ENCODE data around the gene PTPRM. TPM values are rescaled to one million over a fixed set of nuclear protein-coding genes. Genes with fewer than 3 reads are reported as not detected.

PTPRM gene
- total and polyA plus RNA-seq, 2 experiments from 2014 or later: 1.6 to 5.3 TPM

GRCh38 chr18:8439055-8439454 lies 871.9 kb downstream of the PTPRM start:
- Mint-ChIP-seq H3K4me1 (no peaks in the 10 kb centered on the region; the same call in 2 of the 3 replicates), H3K36me3 (ENCODE audit: low read depth) (peaks cover 11% of the 10 kb centered on the region; the same call in 2 of the 3 replicates), H3K27me3 (ENCODE audit: insufficient read depth, low read depth, poor library complexity) (peaks cover 3% of the 10 kb centered on the region), H3K4me3 (no peak overlapping the region), H3K27ac (no peak overlapping the region), H3K9me3 (peaks cover 30% of the 10 kb centered on the region)
- H3K36me3 ChIP-seq (ENCODE audit: insufficient read depth): no peaks in the 10 kb centered on the region
- DNase-seq (ENCODE audit: low spot score) (no peak), ATAC-seq (no peak)
- no peaks in the 10 kb centered on the region for H4K20me1 ChIP-seq (replicated peaks; ENCODE audit: insufficient read depth)
- no peaks in the 10 kb centered on the region for H3K4me1 ChIP-seq (ENCODE audit: insufficient read depth)
- no peaks in the 10 kb centered on the region for H3K79me2 ChIP-seq (replicated peaks; ENCODE audit: insufficient read depth)
- H3K4me2 ChIP-seq: no peak overlapping the region
- no peaks in the 10 kb centered on the region for H3K9me2 ChIP-seq (ENCODE audit: insufficient read depth)
- H3K4me3 ChIP-seq: no peak overlapping the region
- H2AFZ ChIP-seq: no peak overlapping the region
- no peak overlapping the region for H3K27ac ChIP-seq (ENCODE audit: low read depth)
- no peaks in the 10 kb centered on the region for H3F3A ChIP-seq (replicated peaks; ENCODE audit: low read depth)
- TF ChIP-seq, protein P1, sequence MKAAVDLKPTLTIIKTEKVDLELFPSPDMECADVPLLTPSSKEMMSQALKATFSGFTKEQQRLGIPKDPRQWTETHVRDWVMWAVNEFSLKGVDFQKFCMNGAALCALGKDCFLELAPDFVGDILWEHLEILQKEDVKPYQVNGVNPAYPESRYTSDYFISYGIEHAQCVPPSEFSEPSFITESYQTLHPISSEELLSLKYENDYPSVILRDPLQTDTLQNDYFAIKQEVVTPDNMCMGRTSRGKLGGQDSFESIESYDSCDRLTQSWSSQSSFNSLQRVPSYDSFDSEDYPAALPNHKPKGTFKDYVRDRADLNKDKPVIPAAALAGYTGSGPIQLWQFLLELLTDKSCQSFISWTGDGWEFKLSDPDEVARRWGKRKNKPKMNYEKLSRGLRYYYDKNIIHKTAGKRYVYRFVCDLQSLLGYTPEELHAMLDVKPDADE (IDR thresholded peaks at IDR 0.05): no peak
- TF ChIP-seq, protein P2, sequence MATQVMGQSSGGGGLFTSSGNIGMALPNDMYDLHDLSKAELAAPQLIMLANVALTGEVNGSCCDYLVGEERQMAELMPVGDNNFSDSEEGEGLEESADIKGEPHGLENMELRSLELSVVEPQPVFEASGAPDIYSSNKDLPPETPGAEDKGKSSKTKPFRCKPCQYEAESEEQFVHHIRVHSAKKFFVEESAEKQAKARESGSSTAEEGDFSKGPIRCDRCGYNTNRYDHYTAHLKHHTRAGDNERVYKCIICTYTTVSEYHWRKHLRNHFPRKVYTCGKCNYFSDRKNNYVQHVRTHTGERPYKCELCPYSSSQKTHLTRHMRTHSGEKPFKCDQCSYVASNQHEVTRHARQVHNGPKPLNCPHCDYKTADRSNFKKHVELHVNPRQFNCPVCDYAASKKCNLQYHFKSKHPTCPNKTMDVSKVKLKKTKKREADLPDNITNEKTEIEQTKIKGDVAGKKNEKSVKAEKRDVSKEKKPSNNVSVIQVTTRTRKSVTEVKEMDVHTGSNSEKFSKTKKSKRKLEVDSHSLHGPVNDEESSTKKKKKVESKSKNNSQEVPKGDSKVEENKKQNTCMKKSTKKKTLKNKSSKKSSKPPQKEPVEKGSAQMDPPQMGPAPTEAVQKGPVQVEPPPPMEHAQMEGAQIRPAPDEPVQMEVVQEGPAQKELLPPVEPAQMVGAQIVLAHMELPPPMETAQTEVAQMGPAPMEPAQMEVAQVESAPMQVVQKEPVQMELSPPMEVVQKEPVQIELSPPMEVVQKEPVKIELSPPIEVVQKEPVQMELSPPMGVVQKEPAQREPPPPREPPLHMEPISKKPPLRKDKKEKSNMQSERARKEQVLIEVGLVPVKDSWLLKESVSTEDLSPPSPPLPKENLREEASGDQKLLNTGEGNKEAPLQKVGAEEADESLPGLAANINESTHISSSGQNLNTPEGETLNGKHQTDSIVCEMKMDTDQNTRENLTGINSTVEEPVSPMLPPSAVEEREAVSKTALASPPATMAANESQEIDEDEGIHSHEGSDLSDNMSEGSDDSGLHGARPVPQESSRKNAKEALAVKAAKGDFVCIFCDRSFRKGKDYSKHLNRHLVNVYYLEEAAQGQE (IDR thresholded peaks at IDR 0.05; ENCODE audit: unreplicated experiment): no peak
- TF ChIP-seq JUNB (IDR thresholded peaks at IDR 0.05; ENCODE audit: unreplicated experiment) (no peak), ZNF114 (CRISPR knock-in tag; IDR thresholded peaks at IDR 0.05) (no peak), ZNF462 (CRISPR knock-in tag; IDR thresholded peaks at IDR 0.05) (no peak), ZNF331 (CRISPR knock-in tag; IDR thresholded peaks at IDR 0.05; ENCODE audit: low read depth) (no peak), NANOG (IDR thresholded peaks at IDR 0.05; ENCODE audit: borderline replicate concordance) (no peak), EZH2 (IDR thresholded peaks at IDR 0.05; ENCODE audit: low read depth, unreplicated experiment) (no peak), EZH2phosphoT487 (IDR thresholded peaks at IDR 0.05; ENCODE audit: unreplicated experiment) (no peak), STAT1 (IDR thresholded peaks at IDR 0.05; ENCODE audit: unreplicated experiment) (no peak), CREB1 (CRISPR knock-in tag; IDR thresholded peaks at IDR 0.05; ENCODE audit: low read depth) (no peak), POLR2AphosphoS5 (IDR thresholded peaks at IDR 0.05; ENCODE audit: low read depth) (no peak)
- TF ChIP-seq, protein P3, sequence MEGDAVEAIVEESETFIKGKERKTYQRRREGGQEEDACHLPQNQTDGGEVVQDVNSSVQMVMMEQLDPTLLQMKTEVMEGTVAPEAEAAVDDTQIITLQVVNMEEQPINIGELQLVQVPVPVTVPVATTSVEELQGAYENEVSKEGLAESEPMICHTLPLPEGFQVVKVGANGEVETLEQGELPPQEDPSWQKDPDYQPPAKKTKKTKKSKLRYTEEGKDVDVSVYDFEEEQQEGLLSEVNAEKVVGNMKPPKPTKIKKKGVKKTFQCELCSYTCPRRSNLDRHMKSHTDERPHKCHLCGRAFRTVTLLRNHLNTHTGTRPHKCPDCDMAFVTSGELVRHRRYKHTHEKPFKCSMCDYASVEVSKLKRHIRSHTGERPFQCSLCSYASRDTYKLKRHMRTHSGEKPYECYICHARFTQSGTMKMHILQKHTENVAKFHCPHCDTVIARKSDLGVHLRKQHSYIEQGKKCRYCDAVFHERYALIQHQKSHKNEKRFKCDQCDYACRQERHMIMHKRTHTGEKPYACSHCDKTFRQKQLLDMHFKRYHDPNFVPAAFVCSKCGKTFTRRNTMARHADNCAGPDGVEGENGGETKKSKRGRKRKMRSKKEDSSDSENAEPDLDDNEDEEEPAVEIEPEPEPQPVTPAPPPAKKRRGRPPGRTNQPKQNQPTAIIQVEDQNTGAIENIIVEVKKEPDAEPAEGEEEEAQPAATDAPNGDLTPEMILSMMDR (conservative IDR thresholded peaks at IDR 0.05; ENCODE audit: low read depth in 2 of 2): no peak
- no peaks in the 10 kb centered on the region for H3K27me3 ChIP-seq (ENCODE audit: insufficient read depth)
